NCI-H510A (cell line): Measurements from ENCODE around the gene CHRNB1.

Experiments
- DNase-seq: peaks from one replicate; lab custom pipeline; 2025; lab: John Stamatoyannopoulos, UW

The CHRNB1 gene

GRCh38 chr17:7484067-7484918 is 39.4 kb downstream of the CHRNB1 start, which contains the start of gene POLR2A:
Gene POLR2A, plus strand, starts transcription at chr17:7484366.
- DNase-seq, result peak; percentile 90

DNA sequence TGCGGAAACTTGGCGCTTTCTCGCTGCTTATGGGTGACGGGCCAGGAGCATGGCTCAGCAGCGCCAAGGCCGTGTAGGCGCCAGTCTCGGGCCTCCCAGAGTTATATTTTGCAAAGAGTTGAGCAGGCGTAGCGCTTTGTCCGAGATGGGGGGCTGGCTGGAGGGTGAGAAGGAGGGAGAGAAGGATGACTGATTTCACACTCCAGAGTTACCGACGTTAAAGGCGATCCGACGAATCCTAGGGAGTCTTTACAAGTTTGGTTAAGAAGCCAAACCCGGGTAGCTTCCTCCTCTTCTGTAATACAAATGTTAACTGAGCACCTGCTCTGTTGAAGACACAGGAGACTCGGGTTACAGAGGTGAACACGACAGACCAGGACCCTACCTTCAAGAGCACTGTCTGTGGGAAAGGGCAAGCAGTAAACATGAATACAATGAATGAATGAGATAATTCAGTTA is 40.1 kb downstream of the CHRNB1 start:
- DNase-seq, result no peak

GRCh38 chr17:7486181-7486580 is 41.3 kb downstream of the CHRNB1 start:
- DNase-seq, result no peak

DNA sequence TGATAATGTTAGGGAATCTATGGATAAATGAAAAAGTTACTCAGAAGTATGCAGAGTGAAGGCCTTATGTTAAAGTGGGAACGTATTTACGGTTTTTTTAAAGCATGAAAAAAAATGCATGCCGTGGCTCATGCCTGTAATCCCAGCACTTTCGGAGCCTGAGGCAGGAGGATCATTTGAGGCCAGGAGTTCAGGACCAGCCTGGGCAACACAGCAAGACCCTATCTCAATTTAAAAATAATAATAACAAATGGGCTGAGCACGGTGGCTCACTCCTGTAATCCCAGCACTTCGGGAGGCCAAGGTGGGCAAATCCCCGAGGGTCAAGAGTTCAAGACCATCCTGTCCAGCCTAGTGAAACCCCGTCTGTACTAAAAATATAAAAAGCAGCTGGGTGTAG is 45.3 kb downstream of the CHRNB1 start:
- no peak for DNase-seq

DNA sequence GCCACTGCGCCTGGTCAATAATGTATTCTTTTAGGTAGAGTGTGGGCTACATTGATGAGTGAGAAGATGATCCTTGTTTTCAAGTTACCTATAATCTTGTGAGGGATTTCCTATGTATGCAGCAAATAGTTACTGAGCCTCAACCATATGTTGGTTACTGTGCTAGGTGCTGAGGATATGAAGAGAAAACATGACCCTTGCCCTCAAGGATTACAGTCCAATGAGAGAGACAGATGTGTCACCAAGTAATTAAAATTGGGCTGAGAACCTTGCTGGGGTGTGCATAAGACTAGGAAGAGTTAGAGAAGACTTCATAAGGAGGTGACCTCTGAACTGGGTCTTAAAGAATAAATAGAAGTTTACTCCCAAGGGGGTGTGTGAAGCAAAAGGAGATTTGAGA is 46.7 kb downstream of the CHRNB1 start:
- DNase-seq, result no peak

DNA sequence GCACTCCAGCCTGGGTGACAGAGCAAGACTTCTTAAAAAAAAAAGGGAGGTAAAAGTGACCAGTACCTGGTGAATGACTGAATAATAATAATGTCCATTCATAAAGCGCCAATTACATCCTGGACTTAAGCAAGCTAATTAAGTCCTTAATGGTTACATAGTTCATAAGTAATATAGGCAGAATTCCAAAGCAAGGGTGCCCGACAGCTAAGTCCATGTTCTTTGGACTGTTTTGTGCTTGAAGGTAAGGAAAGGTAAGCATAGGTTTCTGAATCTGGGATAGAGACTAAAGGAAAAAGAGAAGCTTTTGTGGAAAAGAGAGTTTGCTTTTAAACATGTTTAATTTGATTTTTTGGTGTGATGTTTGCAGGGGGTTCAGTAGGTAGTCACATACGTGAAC is 49.1 kb downstream of the CHRNB1 start:
- DNase-seq, result no peak

- no peak for DNase-seq
These were observed 51.1 kb downstream of the CHRNB1 start for GRCh38 chr17:7495906-7496434.

DNA sequence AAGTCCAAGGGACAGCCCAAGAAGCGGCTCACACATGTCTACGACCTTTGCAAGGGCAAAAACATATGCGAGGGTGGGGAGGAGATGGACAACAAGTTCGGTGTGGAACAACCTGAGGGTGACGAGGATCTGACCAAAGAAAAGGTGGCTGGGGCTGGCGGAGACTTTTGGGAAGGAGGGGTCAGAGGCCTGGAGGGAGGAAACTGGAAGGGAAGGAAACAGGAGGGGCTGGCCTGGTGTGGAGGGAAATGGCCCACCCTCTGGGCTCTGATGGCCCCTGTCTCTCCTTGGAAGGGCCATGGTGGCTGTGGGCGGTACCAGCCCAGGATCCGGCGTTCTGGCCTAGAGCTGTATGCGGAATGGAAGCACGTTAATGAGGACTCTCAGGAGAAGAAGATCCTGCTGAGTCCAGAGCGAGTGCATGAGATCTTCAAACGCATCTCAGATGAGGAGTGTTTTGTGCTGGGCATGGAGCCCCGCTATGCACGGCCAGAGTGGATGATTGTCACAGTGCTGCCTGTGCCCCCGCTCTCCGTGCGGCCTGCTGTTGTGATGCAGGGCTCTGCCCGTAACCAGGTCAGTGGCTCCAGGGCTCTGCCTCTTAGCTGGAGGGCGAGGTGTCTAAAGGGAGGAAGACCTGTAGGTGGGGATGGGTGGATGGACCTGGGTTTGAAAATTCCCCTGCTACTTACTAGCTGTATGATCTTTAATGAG is 51.8 kb downstream of the CHRNB1 start:
- DNase-seq, result no peak

GRCh38 chr17:7497228-7497627 is 52.4 kb downstream of the CHRNB1 start:
- no peak for DNase-seq

- no peak for DNase-seq
These were observed 52.8 kb downstream of the CHRNB1 start for GRCh38 chr17:7497636-7498035.

GRCh38 chr17:7499161-7499560 is 54.3 kb downstream of the CHRNB1 start:
- DNase-seq, result no peak

GRCh38 chr17:7501729-7502128 is 56.9 kb downstream of the CHRNB1 start:
- no peak for DNase-seq

DNA sequence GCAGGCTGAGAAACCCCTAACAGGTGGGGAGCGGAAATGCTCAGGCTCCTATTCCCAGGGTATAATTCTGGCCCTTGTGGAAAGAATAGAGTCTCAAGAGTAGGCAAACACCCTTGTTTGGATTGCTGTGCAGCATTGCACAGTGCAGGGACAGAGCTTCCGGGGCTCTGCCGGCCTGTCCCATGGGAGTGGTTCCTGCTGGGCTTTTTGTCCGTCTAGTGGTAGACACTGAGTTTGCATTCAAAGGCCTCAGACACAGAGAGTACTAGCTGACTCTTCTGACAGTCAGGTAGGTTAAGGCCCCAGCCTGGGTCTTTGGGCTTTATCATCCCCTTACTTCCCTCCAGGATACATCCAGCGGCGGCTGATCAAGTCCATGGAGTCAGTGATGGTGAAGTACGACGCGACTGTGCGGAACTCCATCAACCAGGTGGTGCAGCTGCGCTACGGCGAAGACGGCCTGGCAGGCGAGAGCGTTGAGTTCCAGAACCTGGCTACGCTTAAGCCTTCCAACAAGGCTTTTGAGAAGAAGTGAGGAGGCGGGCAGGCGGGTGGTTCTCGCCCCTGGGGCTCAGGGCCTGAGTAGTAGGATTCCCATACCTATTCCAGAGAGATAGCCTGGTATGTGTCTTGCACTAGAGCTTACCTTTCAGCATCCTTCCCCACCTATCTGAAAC is 57.4 kb downstream of the CHRNB1 start:
- DNase-seq, result no peak

DNA sequence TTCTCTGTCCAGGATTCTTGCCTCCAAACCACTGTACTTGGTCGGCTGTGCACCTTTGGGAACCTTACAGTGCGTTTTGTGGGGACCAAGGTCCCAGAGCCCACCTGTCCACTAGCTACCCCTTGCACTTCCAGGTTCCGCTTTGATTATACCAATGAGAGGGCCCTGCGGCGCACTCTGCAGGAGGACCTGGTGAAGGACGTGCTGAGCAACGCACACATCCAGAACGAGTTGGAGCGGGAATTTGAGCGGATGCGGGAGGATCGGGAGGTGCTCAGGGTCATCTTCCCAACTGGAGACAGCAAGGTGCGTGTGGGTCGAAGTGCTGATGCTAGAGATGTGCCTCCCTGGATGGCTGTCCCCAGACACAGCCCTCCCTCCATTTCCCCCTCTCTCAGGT is 58.1 kb downstream of the CHRNB1 start:
- DNase-seq, result no peak

GRCh38 chr17:7503521-7503920 is 58.7 kb downstream of the CHRNB1 start:
- DNase-seq, result no peak
